ENCODE results near the gene SGK1. TPM values are rescaled to one million over a fixed set of nuclear protein-coding genes. Genes with fewer than 3 reads are reported as not detected.

SGK1 gene
- polyA plus RNA-seq, 1 donor from 2014 or later = 10.3 TPM

- H3K27ac ChIP-seq (ENCODE audit: low read length) = no peak overlapping the region
Measured at GRCh38 chr6:134254118-134254517, 63.8 kb downstream of the SGK1 start.

GRCh38 chr6:134253681-134254080 lies 64.2 kb downstream of the SGK1 start:
- Histone ChIP-seq H3K36me3 (ENCODE audit: insufficient read depth, low read length) (no peaks in the 10 kb centered on the region), H3K9me3 (ENCODE audit: low read length) (no peaks in the 10 kb centered on the region), H3K4me2 (ENCODE audit: low read length) (no peak overlapping the region), H3K9ac (ENCODE audit: low read length) (no peak overlapping the region), H3F3A (ENCODE audit: insufficient read depth, low read length, poor library complexity, severe bottlenecking) (no peaks in the 10 kb centered on the region), H3K27me3 (ENCODE audit: insufficient read depth, low read depth, low read length) (no peaks in the 10 kb centered on the region), H3K79me2 (replicated peaks; ENCODE audit: insufficient read depth, low read length) (no peaks in the 10 kb centered on the region), H3K4me3 (ENCODE audit: low read length) (no peak overlapping the region), H4K20me1 (ENCODE audit: insufficient read depth) (no peaks in the 10 kb centered on the region), H3K27ac (ENCODE audit: low read length) (no peak overlapping the region), H3K9me2 (ENCODE audit: insufficient read depth, low read length) (no peaks in the 10 kb centered on the region), H2AFZ (ENCODE audit: low read depth, low read length) (no peak overlapping the region)
- TF ChIP-seq EP300 (conservative IDR thresholded peaks at IDR 0.05; ENCODE audit: poor library complexity, severe bottlenecking) (no peak), POLR2AphosphoS5 (IDR thresholded peaks at IDR 0.05) (no peak), MXI1 (conservative IDR thresholded peaks at IDR 0.05; ENCODE audit: poor library complexity, severe bottlenecking) (no peak), REST (IDR thresholded peaks at IDR 0.05; ENCODE audit: borderline replicate concordance) (no peak), SMC3 (conservative IDR thresholded peaks at IDR 0.05; ENCODE audit: poor library complexity) (no peak), TAF1 (IDR thresholded peaks at IDR 0.05; ENCODE audit: low read depth) (no peak), EZH2 (IDR thresholded peaks at IDR 0.05; ENCODE audit: borderline replicate concordance, insufficient read depth, low read length, poor library complexity, severe bottlenecking) (no peak), RAD21 (conservative IDR thresholded peaks at IDR 0.05) (no peak)

More at GRCh38 chr6:134254118-134254517, 63.8 kb downstream of the SGK1 start:
- Histone ChIP-seq H3K9me2 (ENCODE audit: insufficient read depth, low read length) (no peaks in the 10 kb centered on the region), H3K36me3 (ENCODE audit: insufficient read depth, low read length) (no peaks in the 10 kb centered on the region), H3K4me3 (ENCODE audit: low read length) (no peak overlapping the region), H3K79me2 (replicated peaks; ENCODE audit: insufficient read depth, low read length) (no peaks in the 10 kb centered on the region), H3F3A (ENCODE audit: insufficient read depth, low read length, poor library complexity, severe bottlenecking) (no peaks in the 10 kb centered on the region), H2AFZ (ENCODE audit: low read depth, low read length) (no peak overlapping the region), H3K9ac (ENCODE audit: low read length) (no peak overlapping the region), H4K20me1 (ENCODE audit: insufficient read depth) (no peaks in the 10 kb centered on the region), H3K27me3 (ENCODE audit: insufficient read depth, low read depth, low read length) (no peaks in the 10 kb centered on the region), H3K9me3 (ENCODE audit: low read length) (no peaks in the 10 kb centered on the region), H3K4me2 (ENCODE audit: low read length) (no peak overlapping the region)
- no peak for TF ChIP-seq EP300 (conservative IDR thresholded peaks at IDR 0.05; ENCODE audit: poor library complexity, severe bottlenecking)
- no peak for TF ChIP-seq CTCF (IDR thresholded peaks at IDR 0.05; ENCODE audit: poor library complexity, severe bottlenecking)
- TF ChIP-seq TAF1 (IDR thresholded peaks at IDR 0.05; ENCODE audit: low read depth) = no peak
- TF ChIP-seq RAD21 (conservative IDR thresholded peaks at IDR 0.05) = no peak
- TF ChIP-seq MXI1 (conservative IDR thresholded peaks at IDR 0.05; ENCODE audit: poor library complexity, severe bottlenecking) = no peak
- no peak for TF ChIP-seq REST (IDR thresholded peaks at IDR 0.05; ENCODE audit: borderline replicate concordance)
- TF ChIP-seq POLR2AphosphoS5 (IDR thresholded peaks at IDR 0.05) = no peak
- TF ChIP-seq EZH2 (IDR thresholded peaks at IDR 0.05; ENCODE audit: borderline replicate concordance, insufficient read depth, low read length, poor library complexity, severe bottlenecking) = no peak
- TF ChIP-seq SMC3 (conservative IDR thresholded peaks at IDR 0.05; ENCODE audit: poor library complexity) = no peak
